PFSK-1 (cell line): ENCODE data around the gene FUOM.

Experiments used
- FOXP2 ChIP-seq: optimal IDR thresholded peaks from 2 replicates; pipeline ENCODE3; 2011; ENCODE audit warnings: borderline replicate concordance, control low read depth, inconsistent platforms; ENCODE audit not compliant: insufficient read depth; ENCODE audit errors: extremely low read length, extremely low read depth
- POLR2AphosphoS5 ChIP-seq: IDR thresholded peaks from 2 replicates; pipeline ENCODE4 v1.6.1; 2012; ENCODE audit warnings: low read depth, mild to moderate bottlenecking, control low read depth, low read length, moderate library complexity
- REST ChIP-seq, 2 experiments: IDR thresholded peaks; 2 replicates each; pipeline versions ENCODE4 v1.6.1 to v1.8.0; 2011 to 2012; ENCODE audit warnings: low read depth in 2 of 2, low read length in 2 of 2, control low read depth in 1 of 2, inconsistent platforms in 1 of 2, mild to moderate bottlenecking in 1 of 2, moderate library complexity in 1 of 2; ENCODE audit not compliant: insufficient read depth in 1 of 2
- SIN3A ChIP-seq: IDR thresholded peaks from 2 replicates; pipeline ENCODE4 v1.6.1; 2012; ENCODE audit warnings: mild to moderate bottlenecking, low read length, moderate library complexity, borderline replicate concordance; ENCODE audit not compliant: insufficient read depth
- TAF1 ChIP-seq: IDR thresholded peaks from 2 replicates; pipeline ENCODE4 v1.6.1; 2012; ENCODE audit warnings: low read length, control low read depth, borderline replicate concordance; ENCODE audit not compliant: insufficient read depth

FUOM gene

DNA sequence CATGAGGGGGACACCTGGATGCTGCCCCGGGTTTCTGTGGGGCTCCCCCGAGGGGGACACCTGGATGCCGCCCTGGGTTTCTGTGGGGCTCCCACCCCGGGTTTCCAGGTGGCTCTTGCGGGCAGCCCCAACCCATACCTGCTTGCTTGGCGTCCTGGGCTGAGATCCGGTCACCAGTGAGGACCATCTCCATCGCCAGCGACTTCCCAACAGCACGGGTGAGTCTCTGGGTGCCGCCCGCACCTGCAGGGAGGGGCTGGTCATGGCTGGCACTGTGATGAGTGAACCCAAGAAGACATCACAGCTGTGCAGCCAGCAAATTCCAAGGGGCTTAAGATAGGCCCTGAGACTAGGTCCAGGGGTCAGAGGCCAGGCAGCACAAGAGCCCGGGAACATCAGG is 8.9 kb upstream of the FUOM start:
- TF ChIP-seq SIN3A (no peak), REST (IDR thresholded peaks at IDR 0.05; ENCODE audit: insufficient read depth in 1 of 2, low read depth in 2 of 2, low read length in 2 of 2) (no peak), TAF1 (no peak), FOXP2 (no peak)

DNA sequence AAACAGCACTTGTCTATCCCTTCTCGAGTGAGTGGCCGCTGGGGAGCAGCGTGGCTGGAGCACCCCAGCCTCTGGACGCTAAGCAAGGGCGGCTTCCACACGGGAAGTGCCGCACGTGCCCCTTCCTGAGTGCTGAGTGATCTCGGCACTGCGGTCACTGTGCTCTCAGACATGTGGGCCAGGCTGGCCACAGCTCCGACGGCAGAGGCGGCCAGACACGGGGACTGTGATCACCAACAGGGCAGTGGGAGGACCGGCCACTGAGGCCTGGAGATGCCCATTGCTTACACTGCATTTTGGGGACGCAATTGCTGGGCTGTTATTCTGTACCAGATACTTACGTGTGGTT is 8.3 kb upstream of the FUOM start:
- TF ChIP-seq SIN3A (no peak), FOXP2 (no peak), TAF1 (no peak), REST (IDR thresholded peaks at IDR 0.05; ENCODE audit: insufficient read depth in 1 of 2, low read depth in 2 of 2, low read length in 2 of 2) (no peak), POLR2AphosphoS5 (no peak)

DNA sequence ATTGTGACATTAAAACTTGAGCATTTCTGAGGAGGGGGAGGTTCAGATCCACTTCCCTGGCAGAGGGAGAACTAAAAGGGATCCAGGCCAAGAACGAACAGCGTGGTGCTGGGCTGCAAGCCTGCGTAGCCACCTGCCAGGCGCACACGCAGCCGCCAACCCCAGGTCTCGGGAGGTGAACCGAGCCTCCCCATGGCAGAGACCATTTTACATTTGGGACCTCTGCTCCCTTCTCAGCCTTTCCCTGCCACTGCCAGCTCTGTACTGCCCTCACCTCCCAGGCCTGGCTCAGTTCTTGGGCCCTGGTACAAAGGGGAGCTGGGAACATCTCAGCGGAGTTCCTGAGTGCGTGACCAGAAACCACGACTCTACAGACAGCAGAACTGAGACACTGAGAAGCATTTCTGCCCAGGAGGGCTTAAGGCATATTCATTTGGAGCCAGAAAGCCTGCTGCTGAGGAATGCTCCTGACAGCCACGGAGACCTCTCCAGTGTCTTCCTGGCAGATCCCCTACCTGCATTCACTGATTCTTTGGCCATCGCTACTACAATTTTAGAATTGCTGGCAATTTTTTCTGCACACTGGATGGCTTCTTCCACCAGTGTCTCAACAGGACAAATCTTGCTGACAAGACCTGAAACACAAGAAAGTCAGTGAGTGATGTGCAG is 7.8 kb upstream of the FUOM start:
- no peak for TF ChIP-seq FOXP2

DNA sequence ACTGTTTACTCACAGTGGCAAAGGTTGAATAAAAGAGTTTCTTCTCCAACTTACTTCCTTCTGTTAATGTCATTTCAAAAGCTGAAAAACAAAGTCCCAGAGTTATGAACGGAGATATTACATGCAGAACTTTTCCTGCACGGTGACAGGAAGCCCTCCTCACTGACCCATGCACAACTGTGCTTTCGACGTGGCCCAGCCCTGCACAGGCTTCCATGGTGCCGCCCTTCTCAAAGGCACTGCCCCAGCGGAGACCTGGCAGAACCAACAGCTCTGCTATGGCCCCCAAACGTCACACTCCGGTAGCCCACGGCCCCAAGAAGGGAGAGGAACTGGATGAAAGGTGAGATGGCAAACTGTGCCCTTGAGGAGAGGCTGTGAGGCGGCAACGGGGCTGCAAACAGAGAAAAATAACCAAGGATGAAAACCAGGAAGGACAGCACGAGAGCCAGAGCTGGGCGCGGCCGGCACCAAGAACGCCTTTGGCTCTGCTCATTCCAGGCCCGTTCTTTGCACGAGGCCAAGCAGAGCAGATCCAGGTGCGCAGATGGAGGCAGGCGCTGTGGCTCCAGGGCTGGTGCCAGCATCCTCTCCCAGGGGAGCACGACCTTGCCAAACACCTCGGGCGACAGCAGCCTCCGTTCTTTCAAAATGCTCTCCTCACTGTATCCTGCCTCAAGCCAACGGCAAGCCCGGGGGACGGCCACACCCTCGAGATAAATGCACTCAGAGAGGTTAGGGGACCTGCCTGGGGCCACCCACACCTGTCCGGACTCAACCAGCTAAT is 7.0 kb upstream of the FUOM start:
- TF ChIP-seq TAF1 (no peak), SIN3A (no peak), POLR2AphosphoS5 (no peak), REST (IDR thresholded peaks at IDR 0.05; ENCODE audit: insufficient read depth in 1 of 2, low read depth in 2 of 2, low read length in 2 of 2) (no peak), FOXP2 (no peak)

DNA sequence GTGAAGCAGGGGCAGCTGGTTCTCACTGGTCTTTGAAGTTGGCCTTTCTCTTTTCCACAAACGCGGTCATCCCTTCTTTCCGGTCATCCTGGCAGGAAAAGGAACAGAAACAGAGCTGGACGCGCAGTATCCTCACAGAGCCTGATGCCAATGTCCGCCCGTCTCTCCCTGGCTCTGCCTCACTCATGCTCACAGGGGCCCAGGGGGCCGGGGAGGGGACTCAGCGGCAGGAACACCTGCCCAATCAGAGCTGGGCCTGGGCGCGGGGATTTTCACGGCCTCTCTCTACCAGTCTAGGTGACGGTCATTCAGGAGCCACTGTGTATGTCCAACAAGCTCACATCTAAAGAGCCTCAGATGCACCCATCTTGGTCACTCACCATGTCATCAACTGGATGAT is 5.0 kb upstream of the FUOM start:
- TF ChIP-seq TAF1: no peak
- TF ChIP-seq POLR2AphosphoS5: no peak
- TF ChIP-seq SIN3A: no peak
- TF ChIP-seq REST (IDR thresholded peaks at IDR 0.05; ENCODE audit: insufficient read depth in 1 of 2, low read depth in 2 of 2, low read length in 2 of 2): no peak
- no peak for TF ChIP-seq FOXP2
